GM10266 (cell line): ENCODE measurements around the gene ARSJ.

ENCODE experiments used
- DNase-seq: peaks from one replicate; pipeline ENCODE4 v3.0.0; 2012; ENCODE audit errors: extremely low spot score
- CTCF ChIP-seq: IDR thresholded peaks from 2 replicates; pipeline ENCODE4 v1.5.1; 2012; ENCODE audit warnings: mild to moderate bottlenecking, low read depth; ENCODE audit not compliant: control insufficient read depth, insufficient read depth; ENCODE audit errors: missing control alignments

ARSJ gene

GRCh38 chr4:113981591-113981990 lies 2.1 kb upstream of the ARSJ start:
- no peak for DNase-seq
- TF ChIP-seq CTCF = no peak

GRCh38 chr4:113979905-113980615 lies 613 bp upstream of the ARSJ start:
- no peak for TF ChIP-seq CTCF
- no peak for DNase-seq

- no peak for TF ChIP-seq CTCF
- no peak for DNase-seq
Observed at GRCh38 chr4:113978561-113979147, 793 bp downstream of the ARSJ start.

- DNase-seq = no peak
- TF ChIP-seq CTCF = no peak
Observed at GRCh38 chr4:113978105-113978504, 1.3 kb downstream of the ARSJ start.

- TF ChIP-seq CTCF = no peak
- DNase-seq = no peak
Observed at GRCh38 chr4:113977526-113977855, 2.0 kb downstream of the ARSJ start.

- DNase-seq = no peak
- TF ChIP-seq CTCF = no peak
Observed at GRCh38 chr4:113976741-113977525, 2.5 kb downstream of the ARSJ start.

- DNase-seq = no peak
- no peak for TF ChIP-seq CTCF
Observed at GRCh38 chr4:113975578-113975977, 3.9 kb downstream of the ARSJ start.
